ELF-1 (cell line): ENCODE data around the gene PTMA.
A peak's percentile ranks its signal among the peaks of the same experiment; 100 is the strongest.
"Not testable (repeated sequence)": the region's sequence is repeated elsewhere in the genome, so short reads cannot be mapped to it uniquely, and the experiment has no call there.

Experiments
- DNase-seq: peaks from one replicate; pipeline ENCODE4 v3.0.0-alpha.2; 2016; ENCODE audit warnings: low read depth, low spot score

The PTMA gene, protein sequence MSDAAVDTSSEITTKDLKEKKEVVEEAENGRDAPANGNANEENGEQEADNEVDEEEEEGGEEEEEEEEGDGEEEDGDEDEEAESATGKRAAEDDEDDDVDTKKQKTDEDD

DNA sequence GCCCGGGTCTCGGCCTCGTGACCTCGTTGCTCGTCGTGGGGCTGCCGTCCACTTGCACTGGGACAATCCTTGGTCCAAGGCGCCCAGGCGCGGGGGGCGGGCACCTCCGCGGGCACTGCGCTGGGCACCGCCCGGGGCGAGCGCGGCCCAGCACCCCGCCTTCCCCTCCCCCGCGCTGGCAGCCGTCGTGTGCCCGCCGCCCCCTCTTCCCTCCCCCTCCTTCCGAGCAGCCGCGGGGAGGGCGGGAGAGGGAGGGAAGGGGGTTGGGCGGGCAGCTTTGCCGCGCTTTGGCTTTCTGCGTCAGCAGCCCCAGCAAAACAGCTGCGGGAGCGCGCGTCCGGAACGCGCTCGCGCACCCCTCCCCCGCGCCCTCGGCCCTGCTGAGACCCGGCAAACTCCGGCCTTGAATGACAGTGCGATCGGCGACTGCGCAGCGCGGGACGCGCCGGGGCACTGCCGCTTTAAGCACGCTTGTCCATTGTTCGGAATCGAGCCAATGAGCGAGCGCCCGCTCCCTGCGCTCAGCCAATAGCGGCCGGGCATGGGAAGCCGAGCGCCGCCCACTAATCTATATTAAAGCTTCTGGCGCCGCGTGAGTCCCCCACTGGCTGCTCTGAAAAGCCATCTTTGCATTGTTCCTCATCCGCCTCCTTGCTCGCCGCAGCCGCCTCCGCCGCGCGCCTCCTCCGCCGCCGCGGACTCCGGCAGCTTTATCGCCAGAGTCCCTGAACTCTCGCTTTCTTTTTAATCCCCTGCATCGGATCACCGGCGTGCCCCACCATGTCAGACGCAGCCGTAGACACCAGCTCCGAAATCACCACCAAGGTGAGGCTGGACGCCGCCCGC, at the start of gene PTMA:
Gene PTMA, plus strand, starts transcription at position 599 of the 846 bp plus-strand sequence. Its CDS starts 182 bp downstream, at position 781.
- peak; percentile 100 for DNase-seq

DNA sequence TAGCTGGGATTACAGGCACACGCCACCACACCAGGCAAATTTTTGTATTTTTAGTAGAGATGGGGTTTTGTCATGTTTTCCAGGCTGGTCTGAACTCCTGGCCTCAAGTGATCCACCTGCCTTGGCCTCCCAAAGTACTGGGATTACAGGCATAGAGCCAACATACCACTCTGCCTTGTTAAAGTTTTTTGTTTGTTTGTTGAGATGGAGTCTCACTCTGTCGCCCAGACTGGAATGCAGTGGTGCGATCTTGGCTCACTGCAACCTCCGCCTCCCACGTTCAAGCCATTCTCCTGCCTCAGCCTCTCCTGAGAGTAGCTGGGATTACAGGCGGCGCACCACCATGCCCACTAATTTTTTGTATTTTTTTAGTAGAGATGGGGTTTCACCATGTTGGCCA, 48.3 kb upstream of the PTMA start:
- DNase-seq, result not testable (repeated sequence)

DNA sequence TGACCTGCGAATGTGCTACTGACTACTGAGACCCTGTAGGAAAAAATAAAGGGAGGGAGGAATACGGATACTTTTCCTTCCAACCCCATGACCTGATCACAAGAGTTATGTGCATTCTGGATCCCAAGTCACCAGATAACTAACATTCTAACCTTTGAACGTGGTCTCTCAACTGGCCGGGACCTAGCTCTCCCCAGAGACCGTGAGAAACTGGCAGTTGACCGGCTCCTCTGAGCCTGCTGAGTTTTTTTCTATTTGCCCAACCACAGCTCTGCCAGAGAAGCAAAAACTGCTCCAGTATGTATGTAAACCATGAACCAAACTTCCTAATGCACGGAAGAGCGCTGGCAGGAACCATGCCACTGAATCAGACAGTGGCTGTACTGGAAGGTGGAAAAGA, 47.5 kb upstream of the PTMA start:
- no peak for DNase-seq

DNA sequence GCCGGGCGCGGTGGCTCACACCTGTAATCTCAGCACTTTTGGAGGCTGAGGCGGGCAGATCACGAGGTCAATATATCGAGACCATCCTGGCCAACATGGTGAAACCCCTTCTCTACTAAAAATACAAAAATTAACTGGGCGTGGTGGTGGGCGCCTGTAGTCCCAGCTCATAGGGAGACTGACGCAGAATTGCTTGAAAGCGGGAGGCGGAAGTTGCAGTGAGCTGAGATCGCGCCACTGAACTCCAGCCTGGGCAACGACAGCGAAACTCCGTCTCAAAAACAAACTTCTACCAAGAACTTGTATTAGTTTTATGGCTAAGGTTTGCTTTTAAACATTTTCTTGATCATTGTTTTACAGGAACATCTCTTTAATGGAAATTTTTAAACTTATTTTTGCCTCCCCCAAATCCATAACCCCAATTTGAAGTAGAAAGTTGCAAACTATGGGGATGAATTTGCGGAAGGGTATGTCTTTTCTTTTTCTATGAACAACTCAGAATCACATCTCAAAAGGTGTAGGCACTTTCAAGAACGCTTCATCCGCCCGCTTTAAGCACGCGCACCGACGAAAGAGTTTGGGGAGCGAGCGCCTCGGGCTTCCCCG, 46.8 kb upstream of the PTMA start:
- no peak for DNase-seq

DNA sequence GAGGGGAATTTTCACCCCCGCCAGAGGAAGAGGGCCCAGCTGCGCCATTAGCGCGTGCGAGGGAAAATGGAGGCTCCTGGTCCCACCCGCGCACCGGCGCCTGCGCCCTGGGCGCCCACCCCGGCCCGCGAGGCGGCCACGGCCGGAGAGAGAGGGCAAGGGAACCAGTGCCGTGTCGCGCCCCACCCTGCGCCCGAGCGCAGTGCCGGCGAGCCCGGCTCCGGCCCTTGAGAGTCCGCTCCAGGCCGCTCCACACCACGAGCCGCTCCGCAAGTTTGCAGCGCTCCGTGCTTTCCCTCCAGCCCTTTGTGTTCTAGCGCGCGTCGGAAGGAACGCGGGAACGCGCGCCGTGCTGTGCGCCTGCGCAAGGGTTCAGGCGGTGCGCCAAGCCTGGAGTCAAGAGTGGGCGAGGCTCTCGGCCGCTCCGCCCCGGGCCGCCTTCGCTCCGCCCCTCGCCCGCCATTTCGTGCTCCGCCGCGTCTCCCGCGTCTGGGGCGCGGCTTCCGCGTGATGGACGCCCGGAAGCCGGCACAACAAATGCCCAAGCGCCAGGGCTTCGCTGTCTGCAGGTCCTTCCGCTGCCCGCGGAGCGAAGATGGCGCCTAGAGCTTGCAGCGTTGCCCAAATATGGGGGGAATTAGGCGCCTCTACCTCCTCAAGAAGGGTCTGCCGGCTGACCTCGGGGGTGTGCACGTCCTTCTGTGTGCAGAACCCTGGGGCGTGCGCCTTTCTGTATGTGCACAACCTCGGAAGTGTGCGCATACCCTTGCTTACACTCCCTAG, 46.1 kb upstream of the PTMA start:
- peak; percentile 99 for DNase-seq

DNA sequence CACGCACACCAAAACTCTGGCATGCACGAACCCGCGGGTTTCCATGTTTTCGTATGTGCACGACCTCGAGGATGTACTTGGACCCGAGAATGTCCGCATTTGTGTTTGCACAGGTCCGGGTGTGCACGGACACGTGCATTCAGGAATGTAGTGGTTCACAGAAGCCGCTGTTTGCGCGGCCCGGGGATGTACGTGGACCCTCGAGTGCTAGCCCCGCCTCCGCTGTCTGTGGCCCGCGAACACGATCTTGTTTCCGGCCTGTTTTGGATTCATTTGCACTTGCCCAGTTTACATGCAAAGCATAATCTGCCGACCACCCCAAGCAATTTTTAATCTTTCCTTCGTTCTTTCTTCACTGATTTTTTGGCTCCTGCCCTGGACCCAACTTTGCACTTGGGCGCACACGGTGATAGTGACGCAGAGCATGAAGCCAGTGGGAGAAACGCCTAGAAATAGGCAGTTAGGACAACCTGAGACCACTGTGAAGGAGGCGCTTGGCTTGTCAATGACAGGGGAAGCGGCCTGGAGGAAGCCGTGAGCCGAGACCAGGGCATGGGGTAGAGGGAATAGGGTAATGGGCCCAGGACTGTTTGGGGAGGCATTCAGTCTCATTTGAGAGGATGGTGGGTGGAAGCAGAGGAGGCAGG, 45.4 kb upstream of the PTMA start:
- DNase-seq, result no peak

DNA sequence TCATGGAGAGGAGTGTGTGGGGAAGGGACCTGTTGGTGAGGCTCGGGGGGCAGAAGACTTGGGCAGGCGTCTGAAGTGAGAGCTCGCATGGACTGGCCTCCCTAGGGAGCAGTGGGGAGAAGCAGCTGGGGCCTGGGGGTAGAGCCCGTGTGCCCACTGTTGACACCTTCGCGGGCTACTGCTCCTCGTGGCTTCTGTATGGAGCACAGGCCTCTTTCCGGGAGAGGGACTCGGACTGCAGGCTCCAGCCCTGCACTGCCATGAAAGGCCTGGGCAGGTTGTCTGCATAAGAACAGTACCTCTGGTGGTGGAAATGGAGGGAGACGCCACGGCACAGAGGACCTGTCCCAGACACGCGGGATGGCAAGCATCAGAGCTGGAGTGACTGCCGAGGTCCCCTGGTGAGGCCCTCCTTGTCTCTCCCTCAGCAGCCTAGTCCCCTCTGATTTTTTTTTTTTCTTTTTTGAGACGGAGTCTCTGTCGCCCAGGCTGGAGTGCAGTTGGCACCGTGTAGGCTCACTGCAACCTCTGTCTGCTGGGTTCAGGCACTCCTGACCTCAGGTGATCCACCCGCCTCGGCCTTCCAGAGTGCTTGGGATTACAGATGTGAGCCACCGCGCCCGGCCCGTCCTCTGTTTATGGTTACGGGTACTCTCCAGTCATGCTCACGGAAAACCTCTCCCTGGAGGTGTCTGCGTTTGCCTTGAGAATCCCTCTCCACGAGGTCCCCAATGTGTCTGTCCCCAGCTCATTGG, 44.7 kb upstream of the PTMA start:
- DNase-seq, result peak; percentile 30

DNA sequence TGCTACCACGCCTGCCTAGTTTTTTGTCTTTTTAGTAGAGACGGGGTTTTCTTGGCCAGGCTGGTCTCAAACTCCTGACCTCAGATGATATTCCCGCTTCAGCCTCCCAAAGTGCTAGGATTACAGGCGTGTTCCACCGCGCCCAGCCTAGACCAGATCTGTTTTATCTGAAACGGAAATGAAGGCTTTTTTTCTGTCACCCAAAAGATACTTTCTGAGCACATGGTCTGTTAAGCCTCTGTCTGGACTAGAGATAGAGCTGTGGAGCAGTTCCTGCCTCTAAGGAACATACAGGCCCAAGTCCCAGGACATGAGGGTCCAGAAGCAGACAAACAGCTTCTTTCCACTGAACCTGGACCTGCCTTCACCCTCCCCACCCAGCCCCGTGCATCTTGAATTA, 43.6 kb upstream of the PTMA start:
- DNase-seq, result peak; percentile 37

DNA sequence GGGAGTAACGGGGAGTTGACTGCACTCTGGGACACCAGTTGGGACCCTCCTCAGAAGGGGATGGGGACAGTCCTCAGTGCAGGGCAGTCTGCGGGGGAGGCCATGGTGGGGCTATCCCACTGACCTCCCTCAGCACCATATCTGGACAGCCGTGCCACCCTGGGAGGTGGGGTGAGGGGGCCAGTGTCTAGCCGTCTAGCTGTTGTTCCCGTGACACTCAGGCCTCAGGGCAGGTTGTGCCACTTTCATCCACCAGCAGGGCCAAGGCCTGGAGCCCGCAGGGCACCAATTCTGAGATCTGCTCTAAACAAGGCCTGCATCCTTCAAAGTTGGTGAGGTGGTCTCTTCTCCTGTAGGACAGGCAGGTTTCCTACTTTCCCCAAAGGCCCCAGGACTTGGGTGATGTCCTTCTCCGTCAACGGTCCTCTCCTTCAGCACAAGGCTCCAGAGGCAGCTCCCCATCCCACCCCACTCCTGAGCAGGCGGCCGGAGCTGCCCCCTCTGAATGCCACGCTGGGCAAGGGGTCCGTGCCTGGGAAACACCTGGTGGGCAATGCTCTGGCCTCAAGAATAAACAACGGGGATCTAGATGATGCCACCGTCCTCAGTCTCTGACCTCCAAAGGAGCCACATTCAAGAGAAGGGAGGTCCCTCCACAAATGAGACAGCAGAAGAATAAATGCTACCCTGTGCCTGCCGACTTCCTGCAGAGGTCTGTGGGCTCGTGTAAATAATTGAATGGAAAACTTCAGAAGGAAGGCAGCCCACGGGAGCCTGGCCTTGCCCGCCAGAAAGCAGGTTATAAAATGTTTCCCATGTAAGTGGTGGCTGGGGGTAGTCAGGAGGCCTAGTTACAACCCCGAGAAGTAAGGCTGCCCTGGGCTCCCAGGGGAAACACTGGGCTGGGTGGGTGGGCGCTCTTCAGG, 42.8 kb upstream of the PTMA start:
- no peak for DNase-seq

DNA sequence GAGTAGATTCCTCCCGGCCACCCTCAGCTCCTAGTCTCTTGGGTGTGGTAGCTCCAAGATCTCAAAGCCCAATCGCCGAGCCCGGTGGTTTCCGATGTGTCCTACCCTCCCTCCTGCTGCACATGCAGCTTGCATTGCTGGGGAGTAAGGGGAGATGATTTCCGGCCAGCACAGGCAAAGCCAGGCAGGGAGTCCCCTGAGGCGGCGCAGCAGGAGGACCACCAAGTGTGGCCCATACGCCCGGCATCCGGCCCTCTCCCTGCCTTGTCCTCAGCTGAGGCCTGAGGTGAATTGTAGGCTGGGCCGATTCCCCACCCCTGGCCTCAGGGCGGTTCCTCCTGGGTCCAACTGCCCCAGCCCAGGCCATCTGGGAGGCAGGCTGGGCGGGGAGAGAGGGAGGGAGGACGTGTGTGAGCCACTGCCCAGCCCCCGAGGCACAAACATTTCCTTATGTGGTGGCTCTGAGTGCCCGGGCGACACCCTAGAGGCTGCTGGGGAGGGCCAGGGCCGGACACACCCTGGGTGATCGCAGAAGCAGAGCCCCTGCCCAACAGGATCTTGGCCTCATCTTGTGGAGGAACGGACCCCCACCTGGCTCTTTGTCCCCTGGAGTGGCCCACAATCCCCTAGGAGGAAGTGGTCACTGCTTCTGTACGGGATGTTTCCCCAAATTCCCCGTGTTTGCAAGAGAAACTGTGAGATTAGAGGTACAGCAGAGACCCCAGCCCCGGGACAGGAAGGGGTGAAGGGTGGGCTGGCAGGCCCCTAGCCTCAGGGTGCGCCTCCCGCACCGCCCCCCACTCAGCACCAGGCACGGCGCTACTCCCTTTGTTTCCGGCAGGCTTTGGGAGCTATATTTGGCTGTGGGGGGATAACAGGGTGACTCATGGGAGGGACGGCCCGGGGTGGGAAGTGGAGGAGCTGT, 41.9 kb upstream of the PTMA start:
- peak; percentile 99 for DNase-seq

DNA sequence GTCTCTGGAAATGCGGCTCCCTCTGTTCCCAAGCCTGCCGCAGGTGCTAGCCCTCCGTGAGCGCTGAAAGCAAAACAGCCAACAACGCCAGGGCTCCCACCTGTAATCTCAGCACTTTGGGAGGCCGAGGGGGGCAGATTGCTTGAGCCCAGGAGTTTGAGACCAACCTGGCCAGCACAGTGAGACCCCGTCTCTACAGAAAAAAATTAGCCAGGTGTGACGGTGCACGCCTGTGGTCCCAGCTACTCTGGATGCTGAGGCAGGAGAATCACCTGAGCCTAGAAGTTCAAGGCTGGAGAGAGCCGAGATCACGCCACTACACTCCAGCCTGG, 41.3 kb upstream of the PTMA start:
- DNase-seq, result no peak

DNA sequence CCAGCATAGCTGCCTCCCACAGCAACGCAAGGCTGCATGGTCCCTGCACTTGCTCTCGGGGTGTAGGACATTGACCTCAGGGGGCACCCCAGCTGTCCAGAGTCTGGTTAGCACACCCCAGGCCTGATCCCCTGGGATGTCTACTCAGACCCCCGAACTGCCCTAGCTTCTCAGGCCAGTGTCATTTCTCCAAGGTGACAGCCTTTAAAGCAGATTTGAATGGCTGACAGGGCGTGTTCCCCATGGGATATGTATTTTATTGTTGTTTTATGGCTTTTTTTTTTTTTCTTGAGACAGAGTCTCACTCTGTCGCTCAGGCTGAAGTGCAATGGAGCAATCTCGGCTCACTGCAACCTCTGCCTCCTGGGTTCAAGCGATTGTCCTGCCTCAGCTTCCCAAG, 40.8 kb upstream of the PTMA start:
- no peak for DNase-seq

DNA sequence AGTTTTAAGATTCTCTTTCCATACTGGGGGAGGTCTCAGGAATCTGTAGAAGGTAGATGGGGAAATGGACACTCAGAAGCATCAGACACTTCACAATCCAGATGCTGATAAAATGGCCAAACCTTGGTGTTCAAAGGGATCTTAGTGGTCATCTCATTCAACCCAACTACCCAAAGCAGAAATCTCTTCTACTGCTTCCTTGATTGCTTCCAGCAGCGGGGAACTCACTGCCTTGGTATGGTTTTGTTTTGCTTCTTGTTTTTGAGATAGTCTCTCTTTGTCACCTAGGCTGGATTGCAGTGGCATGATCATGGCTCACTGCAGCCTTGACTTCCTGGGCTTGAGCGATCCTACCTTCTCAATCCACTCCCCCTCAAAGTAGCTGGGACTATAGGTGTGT, 39.3 kb upstream of the PTMA start:
- no peak for DNase-seq

DNA sequence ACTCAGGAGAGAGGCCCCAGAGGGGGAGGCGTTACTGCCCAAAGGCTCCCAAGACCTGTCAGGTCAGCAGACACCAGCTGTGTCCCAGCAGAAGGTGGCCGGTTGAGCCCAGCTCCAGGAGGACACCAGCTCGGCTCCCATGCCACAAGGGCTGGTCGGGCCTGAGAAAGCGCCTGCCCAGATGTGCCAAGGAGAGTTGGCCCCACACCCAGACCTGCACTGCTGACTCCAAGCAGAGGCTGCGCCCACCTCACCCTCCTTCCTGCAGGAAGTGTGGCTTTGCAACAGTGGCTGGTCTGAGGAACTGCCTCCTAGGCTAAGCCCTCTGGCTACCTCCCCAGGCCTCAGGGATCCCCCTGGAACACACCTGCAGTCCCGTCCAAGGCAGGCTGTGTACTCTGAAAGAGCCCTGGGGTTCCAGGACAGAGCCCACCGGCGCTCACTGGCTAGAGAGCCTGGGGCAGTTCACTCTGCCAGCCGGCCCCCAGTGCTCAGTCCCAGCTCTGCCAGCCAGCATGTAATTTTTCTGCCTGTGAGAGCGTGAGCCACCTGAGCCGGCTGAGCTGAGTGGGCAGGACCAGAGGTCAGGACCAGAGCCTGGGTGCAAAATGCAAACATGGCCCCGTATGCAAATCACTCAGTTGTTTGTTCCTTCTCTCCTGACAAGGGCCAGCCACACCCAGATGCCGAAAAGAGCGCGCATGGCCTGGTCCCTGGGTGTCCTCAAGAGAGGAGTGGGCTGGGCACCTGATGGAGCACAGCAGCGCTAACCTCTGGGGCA, 36.9 kb upstream of the PTMA start:
- peak; percentile 61 for DNase-seq

DNA sequence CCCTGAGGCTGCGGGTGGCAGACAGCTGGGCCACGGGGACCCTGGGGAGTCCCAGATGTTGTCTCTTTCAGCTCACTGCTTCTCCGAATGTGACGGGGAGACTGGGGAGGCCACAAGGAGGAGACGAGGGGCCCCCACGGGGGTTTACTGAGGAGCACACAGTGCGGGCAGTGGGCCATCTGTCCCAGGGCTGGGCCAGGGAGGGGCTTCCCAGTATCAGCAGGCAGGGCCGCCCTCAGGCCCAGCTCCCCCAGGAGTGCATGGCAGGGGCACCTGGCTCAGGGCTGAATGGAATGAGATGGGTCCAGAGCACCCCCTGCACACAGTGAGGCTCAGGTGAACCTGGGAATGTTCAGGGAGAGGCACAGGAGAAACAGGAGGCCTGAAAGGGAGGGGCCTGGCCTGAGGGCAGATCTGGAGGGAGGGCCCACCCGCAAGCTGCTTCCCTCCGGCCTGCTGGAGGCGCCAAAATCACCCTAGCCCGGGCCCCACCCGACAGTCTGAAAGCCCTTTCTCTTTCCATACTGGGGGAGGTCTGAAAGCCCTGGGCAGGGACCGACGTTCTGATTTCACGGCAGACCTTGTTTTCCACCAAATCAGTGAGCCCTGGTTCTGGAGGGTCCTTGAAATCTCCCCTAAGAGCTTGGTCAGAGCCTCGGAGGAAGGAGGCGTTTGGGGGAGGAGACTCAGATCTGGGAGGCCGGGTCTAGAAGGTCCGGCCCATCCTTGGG, 35.5 kb upstream of the PTMA start:
- peak; percentile 91 for DNase-seq

DNA sequence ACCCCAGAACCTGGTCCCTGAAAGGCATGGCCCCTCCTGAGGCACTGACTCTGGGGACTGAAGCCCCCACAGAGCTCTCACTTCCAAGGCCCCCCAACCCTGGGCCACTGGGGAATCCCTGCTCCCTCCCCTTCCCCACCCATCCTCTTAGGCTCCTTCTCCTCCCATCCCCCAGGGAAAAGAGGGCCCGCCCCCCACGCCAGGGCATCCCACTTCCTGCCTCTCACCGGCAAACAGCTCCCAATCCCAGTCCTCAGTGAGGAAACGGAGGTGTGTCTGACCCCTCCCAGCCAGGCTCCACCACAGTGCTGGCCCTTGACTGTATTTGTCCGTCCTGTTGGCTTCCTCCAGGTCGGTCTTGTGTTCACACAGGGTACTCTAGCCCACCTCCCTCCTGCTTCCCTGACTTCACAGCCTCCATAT, 35.0 kb upstream of the PTMA start:
- peak; percentile 93 for DNase-seq

DNA sequence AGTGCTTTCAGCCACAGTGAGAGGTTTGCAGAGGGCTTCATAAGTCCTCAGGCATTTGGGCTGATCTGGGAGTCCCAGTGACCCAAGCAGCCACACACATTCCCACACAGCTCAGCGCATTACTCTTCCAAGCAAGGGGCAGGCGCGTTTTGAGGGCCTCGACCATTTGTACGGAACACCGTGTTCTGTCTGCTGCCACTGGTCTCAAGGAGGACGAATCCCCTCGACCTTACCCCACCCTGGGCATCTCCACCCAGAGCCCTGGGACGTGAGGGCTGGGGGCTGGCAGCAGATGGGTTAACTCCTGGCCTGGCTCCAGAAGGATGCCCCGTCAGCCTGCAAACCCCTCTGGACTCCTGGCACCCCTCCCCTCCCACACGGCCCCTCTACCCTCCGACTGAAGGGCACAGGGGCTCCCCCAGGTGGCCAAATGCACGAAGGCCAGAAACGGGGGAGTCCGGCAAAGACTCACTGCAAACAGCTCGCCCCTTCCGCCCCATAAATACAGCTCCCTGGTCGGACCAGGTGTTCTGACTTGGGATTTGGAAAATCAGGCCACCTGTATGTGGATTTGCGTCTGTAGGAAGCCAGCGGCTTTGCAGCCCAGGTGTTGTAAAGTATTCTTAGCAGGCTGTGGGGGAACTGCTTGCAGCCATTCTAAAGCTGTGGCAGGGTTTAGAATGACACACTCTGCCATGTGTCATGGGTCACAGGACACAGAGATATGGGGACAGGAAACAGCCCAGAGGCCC, 33.6 kb upstream of the PTMA start:
- DNase-seq, result peak; percentile 89
